Forelimb muscle (tissue), 1 donor: Measurements from ENCODE around the gene MS4A18. TPM values are rescaled to one million over a fixed set of nuclear protein-coding genes. Genes with fewer than 3 reads are reported as not detected.

ENCODE experiments used
- DNase-seq: peaks from one replicate; pipeline ENCODE4 v3.0.0-alpha.2; 2013; ENCODE audit warnings: low read depth
- polyA plus RNA-seq: library from polyadenylated mRNA; unstranded; fragments of 120-200 nt; gene quantifications from one replicate; pipeline ENCODE4 v1.2.1, GENCODE V29; 2013; ENCODE audit not compliant: insufficient read length

MS4A18 gene
- polyA plus RNA-seq, 1 donor = not detected

- no peak for DNase-seq
Measured at GRCh38 chr11:60766547-60766946, 42.0 kb downstream of the MS4A18 start.

DNA sequence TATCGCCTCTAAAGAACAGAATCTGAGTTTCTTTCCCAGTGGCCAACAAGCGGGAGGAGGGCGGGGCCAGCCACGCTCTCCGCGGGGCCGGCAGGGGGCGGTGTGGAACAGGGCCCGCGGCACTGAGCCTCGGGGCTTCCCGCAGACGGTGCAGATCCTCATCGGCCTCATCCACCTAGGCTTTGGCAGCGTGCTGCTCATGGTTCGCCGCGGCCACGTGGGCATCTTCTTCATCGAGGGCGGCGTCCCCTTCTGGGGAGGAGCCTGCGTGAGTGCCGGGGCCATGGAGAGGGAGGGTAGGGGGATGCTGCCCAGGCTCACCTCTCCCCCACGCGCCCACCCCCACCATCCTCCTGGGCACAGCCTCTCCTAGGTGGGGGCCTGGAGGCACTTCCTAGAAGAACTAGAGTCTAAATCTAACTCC, 42.9 kb downstream of the MS4A18 start:
- no peak for DNase-seq

GRCh38 chr11:60768202-60768601, 43.7 kb downstream of the MS4A18 start:
- DNase-seq = no peak

DNA sequence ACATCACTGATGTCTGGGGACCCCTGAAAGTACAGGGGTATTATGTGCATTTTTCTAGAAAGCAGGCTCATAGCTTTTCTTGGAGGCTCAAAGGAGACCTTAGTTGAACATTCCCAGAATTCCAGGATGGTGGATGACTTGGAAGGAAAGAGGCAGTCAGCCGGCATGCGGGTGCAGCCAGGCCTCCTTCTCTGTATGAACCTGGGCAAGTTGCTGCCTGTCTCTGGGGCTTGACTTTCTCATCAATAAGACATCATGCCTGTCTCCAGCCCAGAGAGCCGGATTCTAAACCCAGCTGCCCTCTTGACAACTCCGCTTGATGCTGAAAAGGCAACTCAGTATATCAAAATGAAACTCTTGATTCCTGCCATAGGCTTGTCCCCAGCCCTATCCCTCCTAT, 44.8 kb downstream of the MS4A18 start:
- DNase-seq = no peak

DNA sequence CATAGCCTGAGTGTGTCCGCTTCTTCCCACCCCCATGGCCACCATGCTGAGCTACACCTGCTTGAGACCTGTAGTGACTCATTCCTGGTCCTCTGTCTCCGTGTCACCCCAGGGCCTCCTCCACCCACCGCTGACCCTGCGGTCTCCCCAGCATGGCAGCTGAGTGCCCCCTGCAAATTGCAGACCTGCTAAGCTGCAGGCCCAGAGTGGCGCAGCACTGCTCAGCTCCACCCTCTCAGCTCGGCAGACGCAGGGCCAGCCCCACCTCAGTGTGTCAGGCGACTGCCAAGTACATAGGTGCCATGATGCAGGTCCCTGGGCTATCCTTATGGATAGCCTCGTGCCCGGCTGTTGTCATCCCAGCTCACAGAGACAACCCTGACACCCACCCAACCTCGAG, 45.3 kb downstream of the MS4A18 start:
- DNase-seq = no peak

DNA sequence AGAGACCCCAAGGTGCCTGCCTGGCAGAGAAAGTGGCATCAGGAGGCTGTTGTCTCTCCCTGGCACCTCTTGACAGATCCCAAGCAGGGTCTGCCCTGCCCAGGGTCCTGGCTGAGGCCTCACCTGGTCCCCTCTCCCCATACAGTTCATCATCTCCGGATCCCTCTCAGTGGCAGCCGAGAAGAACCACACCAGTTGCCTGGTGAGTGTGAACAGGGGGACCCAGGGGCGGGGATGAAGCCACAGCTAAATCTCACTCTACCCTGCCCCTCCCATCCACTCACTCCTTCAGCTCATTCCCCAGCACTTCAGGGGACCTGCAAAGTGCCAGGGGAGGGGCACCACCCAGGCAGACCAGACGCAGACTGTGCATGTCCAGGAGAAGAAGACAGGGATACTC, 46.6 kb downstream of the MS4A18 start:
- no peak for DNase-seq

DNA sequence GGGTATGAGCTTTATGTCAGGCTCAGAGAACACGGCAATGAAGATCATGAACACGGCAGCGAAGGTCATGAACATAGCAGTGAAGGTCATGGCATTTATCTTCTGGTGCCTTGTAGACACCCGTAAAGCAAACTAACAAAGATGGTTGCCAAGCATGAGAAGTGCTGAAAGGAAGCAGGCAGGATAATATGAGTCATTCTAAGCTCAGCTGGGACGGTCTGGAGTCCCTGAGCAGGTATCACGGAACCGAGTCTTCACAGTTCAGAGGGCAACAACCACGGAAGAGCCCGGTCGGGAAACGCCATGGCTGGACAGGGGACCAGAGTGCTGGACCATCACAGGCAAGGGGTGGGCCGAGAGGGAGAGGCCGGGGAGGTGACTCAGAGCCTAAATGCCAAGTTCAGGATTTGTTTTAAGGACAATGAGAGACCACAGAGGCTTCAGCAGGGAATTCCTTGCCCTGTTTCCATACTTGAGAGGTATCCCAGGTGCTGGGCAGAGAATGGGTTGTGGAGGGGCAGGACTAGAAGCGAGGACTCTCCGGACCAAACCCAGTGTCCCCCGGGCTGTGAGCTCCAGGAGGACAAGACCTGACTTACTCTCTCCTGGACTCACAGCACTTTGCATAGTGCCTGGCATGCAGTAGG, 47.5 kb downstream of the MS4A18 start:
- no peak for DNase-seq

GRCh38 chr11:60772666-60773065, 48.1 kb downstream of the MS4A18 start:
- no peak for DNase-seq

DNA sequence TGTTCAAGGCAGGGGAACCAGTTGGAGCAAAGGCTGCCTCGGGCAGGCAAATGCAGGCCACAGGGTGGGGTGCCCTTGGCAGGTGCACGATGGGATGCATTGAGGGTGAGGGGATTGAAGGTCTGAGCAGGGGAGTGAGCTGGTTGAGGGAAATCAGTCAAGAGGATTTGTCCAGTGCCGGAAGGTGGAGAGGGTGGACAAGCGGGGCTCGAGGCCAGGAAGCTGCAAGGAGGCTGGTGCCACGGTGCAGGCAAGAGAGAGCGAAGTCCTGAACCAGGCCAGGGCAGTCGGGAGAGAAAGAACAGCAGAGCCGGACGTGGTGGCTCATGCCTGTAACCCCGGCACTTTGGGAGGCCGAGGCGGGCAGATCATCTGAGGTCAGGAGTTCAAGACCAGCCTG, 50.2 kb downstream of the MS4A18 start:
- no peak for DNase-seq

- peak; percentile 87 for DNase-seq
Measured at GRCh38 chr11:60775420-60775961, 51.0 kb downstream of the MS4A18 start.

GRCh38 chr11:60776167-60776566, 51.6 kb downstream of the MS4A18 start:
- no peak for DNase-seq

- DNase-seq = no peak
Measured at GRCh38 chr11:60777106-60777505, 52.6 kb downstream of the MS4A18 start.

GRCh38 chr11:60777572-60777971, 53.1 kb downstream of the MS4A18 start:
- DNase-seq = peak; percentile 22

DNA sequence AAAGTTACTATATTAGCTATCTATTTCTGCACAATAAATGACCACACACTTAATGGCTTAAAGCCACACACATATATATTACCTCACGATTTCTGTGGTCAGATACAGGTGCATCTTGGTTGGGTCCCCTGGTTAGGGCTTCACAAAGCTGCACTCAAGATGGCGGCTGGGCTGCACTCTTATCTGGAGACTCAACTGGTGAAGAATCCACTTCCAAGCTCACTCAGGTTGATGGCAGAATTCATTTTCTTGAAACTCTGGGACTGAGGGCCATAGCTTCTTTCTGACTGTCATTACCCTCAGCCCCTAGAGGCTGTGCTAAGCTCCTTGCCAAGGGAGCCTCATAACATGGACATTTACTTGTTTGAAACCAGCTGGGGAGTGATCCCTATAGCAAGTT, 55.5 kb downstream of the MS4A18 start:
- DNase-seq = no peak

- DNase-seq = no peak
Measured at GRCh38 chr11:60780774-60781173, 56.3 kb downstream of the MS4A18 start.

GRCh38 chr11:60781286-60781980, 56.9 kb downstream of the MS4A18 start:
- no peak for DNase-seq

DNA sequence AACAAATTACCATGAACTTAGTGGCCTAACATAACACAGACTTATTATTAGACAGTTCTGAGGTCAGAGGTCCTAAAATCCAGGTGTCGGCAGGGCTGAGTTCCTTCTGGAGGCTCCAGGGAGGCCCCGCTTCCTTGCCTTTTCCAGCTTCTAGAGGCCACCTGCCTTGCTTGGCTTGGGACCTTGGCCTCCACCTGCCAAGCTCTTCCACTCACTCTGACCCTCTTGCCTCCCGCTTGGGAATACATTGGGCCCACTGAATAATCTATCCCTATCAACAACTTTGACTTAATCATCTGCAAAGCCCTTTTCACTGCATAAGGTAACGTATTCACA, 57.4 kb downstream of the MS4A18 start:
- DNase-seq = no peak

DNA sequence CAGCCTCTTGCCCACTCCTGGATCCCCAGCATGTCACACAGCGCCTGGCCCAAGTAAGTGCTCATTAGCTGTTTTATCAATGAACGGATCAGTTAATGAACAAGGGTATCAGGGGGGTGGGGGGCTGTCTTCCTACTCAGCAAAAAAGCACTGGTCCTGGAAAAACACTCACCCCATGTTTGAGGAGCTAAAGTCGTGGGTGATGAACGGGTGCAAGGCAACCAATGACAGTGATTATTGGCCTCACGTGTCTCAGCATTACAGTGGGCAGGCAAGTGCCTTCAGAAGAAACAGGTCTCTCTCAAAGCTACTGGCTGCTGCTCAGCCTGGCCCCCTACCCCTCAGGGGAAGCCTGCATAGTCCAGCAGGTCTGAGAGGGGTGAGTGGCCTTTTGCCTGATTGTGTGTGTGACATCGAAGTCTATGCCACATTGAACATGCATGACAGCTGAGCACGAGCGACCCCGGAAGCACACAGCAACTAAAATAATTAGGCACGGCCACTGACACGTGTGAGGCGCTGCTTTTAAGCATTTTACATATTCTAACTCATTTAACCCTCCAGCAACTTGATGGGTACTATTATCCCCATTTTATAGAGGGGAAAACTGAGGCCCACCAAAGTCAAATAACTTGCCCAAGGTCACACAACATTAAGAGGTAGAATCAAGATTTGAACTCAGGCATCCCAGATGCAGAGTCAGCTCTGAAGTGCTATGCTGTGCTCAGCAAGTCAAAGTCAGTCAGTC, 58.0 kb downstream of the MS4A18 start:
- DNase-seq = no peak

DNA sequence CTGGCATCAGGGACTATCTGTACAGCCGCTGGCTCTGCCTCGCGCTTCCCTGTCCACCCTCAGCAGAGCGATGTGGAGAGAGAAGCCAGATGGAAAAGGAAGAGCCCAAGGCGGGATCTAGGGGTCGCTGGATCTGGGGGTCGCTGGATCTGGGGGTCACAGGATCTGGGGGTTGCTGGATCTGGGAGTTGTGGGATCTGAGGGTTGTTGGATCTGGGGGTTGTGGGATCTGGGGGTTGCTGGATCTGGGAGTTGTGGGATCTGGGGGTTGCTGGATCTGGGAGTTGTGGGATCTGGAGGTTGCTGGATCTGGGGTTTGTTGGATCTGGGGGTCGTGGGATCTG, 58.6 kb downstream of the MS4A18 start:
- DNase-seq = no peak

DNA sequence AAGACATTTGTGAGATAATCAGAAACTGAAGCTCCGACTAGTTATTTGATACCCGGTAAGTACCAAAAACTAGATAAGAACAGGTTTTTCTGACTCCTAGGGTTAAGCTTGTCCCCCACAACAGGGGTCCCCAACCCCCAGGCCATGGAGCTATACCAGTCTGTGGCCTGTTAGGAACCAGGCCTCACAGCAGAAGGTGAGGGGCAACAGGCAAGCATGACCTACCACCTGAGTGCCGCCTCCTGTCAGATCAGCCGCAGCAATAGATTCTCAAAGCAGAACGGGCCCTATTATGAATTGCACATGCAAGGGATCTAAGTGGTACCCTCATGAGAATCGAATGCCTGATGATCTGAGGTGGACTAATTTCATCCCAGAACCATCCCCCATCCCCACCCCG, 59.4 kb downstream of the MS4A18 start:
- no peak for DNase-seq

DNA sequence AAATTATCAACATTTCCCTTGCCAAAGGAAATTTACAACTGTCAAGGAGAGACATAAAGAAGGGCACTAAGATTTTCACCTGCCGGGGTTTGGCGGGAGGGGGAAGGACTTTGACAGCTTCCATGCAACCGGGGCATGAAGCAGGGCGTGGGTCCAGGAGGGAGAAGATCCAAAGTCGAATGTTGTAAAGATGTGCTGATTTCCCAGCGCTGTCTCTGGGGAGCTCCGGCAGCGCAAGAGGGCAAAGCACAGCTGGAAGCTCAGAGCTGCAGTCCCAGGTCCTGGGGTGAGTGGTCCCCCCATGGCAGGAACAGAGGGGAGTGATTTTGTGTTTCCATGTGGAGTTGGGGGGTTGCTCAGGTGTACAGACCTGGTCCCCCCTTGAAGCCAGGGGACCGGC, 60.6 kb downstream of the MS4A18 start, which contains the start of gene MS4A10:
Gene MS4A10, plus strand, starts transcription at position 198 of the 400 bp plus-strand sequence. CDS start 5,003 bp downstream, outside the sequence.
- DNase-seq = no peak

DNA sequence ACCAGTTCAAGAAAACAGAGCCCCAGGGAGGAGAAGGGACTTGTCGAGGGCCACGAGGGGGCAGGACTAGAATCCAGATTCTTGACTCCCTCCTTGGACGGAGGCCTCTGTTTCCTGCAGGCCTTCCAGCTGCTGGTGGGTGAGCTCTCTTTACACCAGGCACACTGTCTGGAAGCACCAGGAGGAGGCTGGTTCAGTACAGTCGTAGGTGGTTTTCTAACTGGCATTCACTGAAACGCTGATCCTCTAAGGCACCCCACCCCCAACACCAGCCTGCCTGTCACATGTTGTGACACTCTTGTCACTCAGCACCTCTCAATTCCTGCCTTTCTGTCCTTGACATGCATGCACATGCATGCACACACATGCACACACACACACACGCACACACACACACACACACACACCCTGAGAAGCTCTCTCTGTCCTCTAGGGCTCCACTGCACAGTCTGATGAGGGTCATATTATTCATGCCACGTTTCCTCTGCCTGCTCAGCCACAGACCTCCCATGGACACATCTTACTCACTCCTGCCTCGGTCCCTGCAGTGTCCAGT, 61.4 kb downstream of the MS4A18 start:
- DNase-seq = no peak
